ENCODE data around the gene SPAG16. TPM values are rescaled to one million over a fixed set of nuclear protein-coding genes. Genes with fewer than 3 reads are reported as not detected.

The SPAG16 gene
- total RNA-seq, 1 experiment from 2014 or later: 0.30 TPM

GRCh38 chr2:213787869-213788268 lies 503.6 kb downstream of the SPAG16 start:
- Histone ChIP-seq H3K9me3 (ENCODE audit: control insufficient read depth in 1 of 2, insufficient read depth in 1 of 2, low read depth in 1 of 2, low read length in 2 of 2) (no peaks in the 10 kb centered on the region), H4K20me1 (ENCODE audit: insufficient read depth) (no peaks in the 10 kb centered on the region), H3K79me2 (ENCODE audit: insufficient read depth, low read length) (no peaks in the 10 kb centered on the region), H3K27me3 (ENCODE audit: insufficient read depth, low read length) (no peaks in the 10 kb centered on the region), H2AFZ (ENCODE audit: low read depth, low read length, poor library complexity, severe bottlenecking) (no peak overlapping the region), H3K4me3 (replicated peaks in 1 of 2; ENCODE audit: low read depth in 1 of 2, low read length in 2 of 2) (no peak overlapping the region), H3K9ac (ENCODE audit: low read length) (no peak overlapping the region), H3K27ac (ENCODE audit: low read depth, low read length) (no peak overlapping the region), H3K9me2 (ENCODE audit: insufficient read depth) (no peaks in the 10 kb centered on the region), H3K4me2 (ENCODE audit: low read length) (no peak overlapping the region), H3K36me3 (ENCODE audit: control insufficient read depth in 1 of 2, insufficient read depth in 2 of 2, low read length in 2 of 2) (no peaks in the 10 kb centered on the region), H3K4me1 (ENCODE audit: control insufficient read depth in 1 of 2, insufficient read depth in 2 of 2, low read length in 2 of 2) (no peaks in the 10 kb centered on the region)
- ChIA-PET RAD21 (ENCODE audit: low non-redundant PET in 1 of 2, low total read pairs in 2 of 2, uncharacterized antibody in 2 of 2, unreplicated experiment in 2 of 2) (no interaction called here), CTCF (no interaction called here), POLR2A (no interaction called here)
- no peak for ATAC-seq
- BruUV-seq (replicated peaks): no TSS peak
- no peak for TF ChIP-seq FOSL1 (IDR thresholded peaks at IDR 0.05; ENCODE audit: low read depth)
- no peak for TF ChIP-seq ZNF274 (IDR thresholded peaks at IDR 0.05; ENCODE audit: low read depth, low read length)
- no peak for TF ChIP-seq EGR1 (IDR thresholded peaks at IDR 0.05; ENCODE audit: low read depth)
- no peak for TF ChIP-seq ELF1 (IDR thresholded peaks at IDR 0.05; ENCODE audit: borderline replicate concordance, low read depth)
- no peak for TF ChIP-seq REST (IDR thresholded peaks at IDR 0.05; ENCODE audit: low read depth)
- TF ChIP-seq ZFX (IDR thresholded peaks at IDR 0.05): no peak
- no peak for TF ChIP-seq CEBPB (IDR thresholded peaks at IDR 0.05; ENCODE audit: low read depth)
- no peak for TF ChIP-seq MAX (IDR thresholded peaks at IDR 0.05)
- TF ChIP-seq EZH2phosphoT487 (IDR thresholded peaks at IDR 0.05; ENCODE audit: borderline replicate concordance): no peak
- no peak for TF ChIP-seq POLR2AphosphoS5 (IDR thresholded peaks at IDR 0.05; ENCODE audit: low read depth, low read length)
- no peak for TF ChIP-seq SIN3A (IDR thresholded peaks at IDR 0.05; ENCODE audit: low read depth)
- no peak for TF ChIP-seq ZBTB33 (IDR thresholded peaks at IDR 0.05; ENCODE audit: extremely low read depth, insufficient replicate concordance, low read length)
- no peak for TF ChIP-seq YY1 (IDR thresholded peaks at IDR 0.05; ENCODE audit: extremely low read depth, insufficient replicate concordance, low read depth, low read length)
- TF ChIP-seq CTCF (IDR thresholded peaks at IDR 0.05 in 2 of 3, conservative IDR thresholded peaks at IDR 0.05 in 1 of 3; ENCODE audit: borderline replicate concordance in 1 of 3, insufficient read depth in 1 of 3, low read depth in 2 of 3, low read length in 2 of 3): no peak
- TF ChIP-seq SRF (IDR thresholded peaks at IDR 0.05; ENCODE audit: low read depth): no peak
- TF ChIP-seq CBX3 (IDR thresholded peaks at IDR 0.05; ENCODE audit: low read depth): no peak
- no peak for TF ChIP-seq POLR2A (IDR thresholded peaks at IDR 0.05; ENCODE audit: borderline replicate concordance, extremely low read depth, insufficient read depth, insufficient read length)
- TF ChIP-seq SP1 (IDR thresholded peaks at IDR 0.05; ENCODE audit: low read depth): no peak
- intact Hi-C loops (cut with micrococcal nuclease): no loop called here
- DNase-seq (ENCODE audit: low read depth, low spot score): no peak
